ENCODE results near the gene ERFL.

GRCh38 chr19:41890936-41891335, 37.3 kb downstream of the ERFL start:
- TF ChIP-seq, protein P1, sequence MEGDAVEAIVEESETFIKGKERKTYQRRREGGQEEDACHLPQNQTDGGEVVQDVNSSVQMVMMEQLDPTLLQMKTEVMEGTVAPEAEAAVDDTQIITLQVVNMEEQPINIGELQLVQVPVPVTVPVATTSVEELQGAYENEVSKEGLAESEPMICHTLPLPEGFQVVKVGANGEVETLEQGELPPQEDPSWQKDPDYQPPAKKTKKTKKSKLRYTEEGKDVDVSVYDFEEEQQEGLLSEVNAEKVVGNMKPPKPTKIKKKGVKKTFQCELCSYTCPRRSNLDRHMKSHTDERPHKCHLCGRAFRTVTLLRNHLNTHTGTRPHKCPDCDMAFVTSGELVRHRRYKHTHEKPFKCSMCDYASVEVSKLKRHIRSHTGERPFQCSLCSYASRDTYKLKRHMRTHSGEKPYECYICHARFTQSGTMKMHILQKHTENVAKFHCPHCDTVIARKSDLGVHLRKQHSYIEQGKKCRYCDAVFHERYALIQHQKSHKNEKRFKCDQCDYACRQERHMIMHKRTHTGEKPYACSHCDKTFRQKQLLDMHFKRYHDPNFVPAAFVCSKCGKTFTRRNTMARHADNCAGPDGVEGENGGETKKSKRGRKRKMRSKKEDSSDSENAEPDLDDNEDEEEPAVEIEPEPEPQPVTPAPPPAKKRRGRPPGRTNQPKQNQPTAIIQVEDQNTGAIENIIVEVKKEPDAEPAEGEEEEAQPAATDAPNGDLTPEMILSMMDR (IDR thresholded peaks at IDR 0.05; ENCODE audit: borderline replicate concordance, extremely low read depth, low read length, poor library complexity, severe bottlenecking), result no peak
- no peak for TF ChIP-seq EZH2 (IDR thresholded peaks at IDR 0.05; ENCODE audit: borderline replicate concordance, low read depth, low read length, severe bottlenecking)
